SH-SY5Y (cell line): ENCODE data around the gene L3MBTL1.

Source experiments
- GATA2 ChIP-seq: IDR thresholded peaks from 2 replicates; pipeline ENCODE4 v1.6.1; 2011; ENCODE audit warnings: mild to moderate bottlenecking, low read depth, low read length
- GATA3 ChIP-seq: IDR thresholded peaks from 2 replicates; pipeline ENCODE4 v1.6.1; 2011; ENCODE audit warnings: low read depth, mild to moderate bottlenecking, low read length, moderate library complexity

- TF ChIP-seq GATA2 (no peak), GATA3 (no peak)
Measured at GRCh38 chr20:43507150-43508080, at the start of gene L3MBTL1.
